A204.1 (cell line): ENCODE data around the gene EPB41.
"Not testable (repeated sequence)": the region's sequence is repeated elsewhere in the genome, so short reads cannot be mapped to it uniquely, and the experiment has no call there.

Experiments
- FAIRE-seq: peaks from 2 replicates; lab custom pipeline; 2012; peaks lifted over from hg19 to GRCh38; lab: Jason Lieb, UNC

Gene EPB41

DNA sequence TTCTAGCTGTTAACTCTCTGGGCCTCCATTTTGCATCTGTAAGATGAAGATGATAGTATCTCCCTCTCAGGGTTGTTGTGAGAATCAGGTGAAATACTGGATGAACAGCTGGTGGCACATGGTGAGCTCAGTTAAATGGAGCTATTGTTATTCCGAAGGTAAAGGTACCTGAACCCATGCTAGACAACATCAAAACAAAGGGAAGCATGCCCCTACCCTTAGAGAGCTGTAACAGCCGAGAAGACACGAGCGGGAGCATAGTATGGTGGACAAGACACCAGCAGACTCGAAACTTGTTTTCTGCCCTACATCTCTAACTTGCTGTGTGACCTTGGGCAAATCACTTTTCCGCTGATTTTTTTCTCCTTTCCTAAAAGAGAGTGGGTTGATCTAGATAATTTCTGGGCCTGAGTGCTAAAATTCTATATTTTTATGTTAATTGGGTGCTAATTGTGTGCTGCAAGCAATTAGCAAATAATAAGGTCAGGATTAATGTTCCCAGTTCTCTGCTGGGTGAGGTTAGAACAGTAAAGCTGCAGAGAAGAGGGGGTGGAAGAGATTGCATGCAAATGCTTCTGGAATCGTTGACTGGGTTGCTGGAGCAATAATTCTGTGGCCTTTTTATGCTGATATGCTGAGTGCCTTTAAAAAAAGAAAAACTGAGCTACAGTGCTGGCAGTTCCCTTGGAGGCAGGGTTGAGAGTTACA, 198.5 kb downstream of the EPB41 start:
- FAIRE-seq = no peak

GRCh38 chr1:29113413-29114117, 199.2 kb downstream of the EPB41 start:
- FAIRE-seq = no peak

- no peak for FAIRE-seq
These were observed 200.3 kb downstream of the EPB41 start for GRCh38 chr1:29114654-29115053.

- no peak for FAIRE-seq
These were observed 203.0 kb downstream of the EPB41 start for GRCh38 chr1:29117381-29117780.

DNA sequence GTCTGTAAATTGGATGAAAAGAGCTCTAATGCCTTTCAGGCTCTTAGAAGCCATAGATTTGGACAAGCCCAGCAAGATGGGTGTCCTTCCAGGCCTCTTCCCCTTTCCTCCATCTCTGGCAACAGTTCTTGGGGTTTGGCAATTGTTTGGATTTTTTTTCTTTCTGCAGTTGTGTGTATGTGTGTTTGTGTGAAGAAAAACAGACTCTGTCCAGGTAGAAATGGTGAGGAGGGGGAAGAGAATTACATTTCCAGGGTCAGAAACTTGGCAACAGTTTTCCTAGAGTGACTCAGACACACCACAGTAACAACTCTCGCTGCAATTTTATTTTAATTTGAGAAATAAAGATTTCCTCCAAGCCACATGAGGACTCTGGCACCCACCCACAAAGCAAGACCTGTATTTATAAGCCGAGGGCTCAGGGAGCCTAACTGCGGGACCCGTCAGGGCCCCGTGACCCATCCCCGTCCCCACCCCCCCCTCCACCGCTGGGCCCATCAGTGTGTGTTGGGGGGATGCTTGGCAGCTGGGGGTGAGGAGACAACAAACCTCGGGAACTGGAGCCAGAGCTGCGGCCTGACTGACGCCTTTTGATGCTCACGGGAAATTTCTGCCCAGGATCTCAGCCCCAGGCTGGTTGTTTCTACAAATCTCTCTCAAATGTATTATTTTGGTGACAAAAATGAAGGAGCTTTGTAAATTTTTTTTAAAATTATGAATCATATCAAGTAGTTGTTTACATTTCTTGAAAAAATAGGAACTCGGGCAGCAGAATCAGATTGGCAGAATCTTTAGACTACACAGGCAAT, 205.0 kb downstream of the EPB41 start:
- FAIRE-seq = no peak

DNA sequence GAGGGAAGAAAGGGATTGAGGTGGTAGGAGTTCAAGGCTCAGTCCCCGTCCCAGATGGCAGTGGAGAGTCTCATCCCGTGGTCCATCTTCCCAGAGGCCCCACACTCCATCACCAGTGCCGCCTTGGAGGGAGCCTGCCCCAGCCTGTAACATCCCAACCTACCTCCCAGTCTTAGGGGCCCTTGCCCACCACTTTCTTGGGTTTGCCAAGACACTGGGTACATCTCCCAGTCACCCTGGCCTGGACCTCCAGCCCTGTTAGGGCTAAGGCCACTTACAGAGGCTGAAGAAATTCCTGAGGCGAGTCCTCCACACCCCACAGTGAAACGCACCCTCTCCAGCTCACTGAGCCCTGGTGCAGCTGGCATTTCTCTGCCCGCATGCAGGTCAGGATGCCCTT, 206.0 kb downstream of the EPB41 start:
- FAIRE-seq = no peak

DNA sequence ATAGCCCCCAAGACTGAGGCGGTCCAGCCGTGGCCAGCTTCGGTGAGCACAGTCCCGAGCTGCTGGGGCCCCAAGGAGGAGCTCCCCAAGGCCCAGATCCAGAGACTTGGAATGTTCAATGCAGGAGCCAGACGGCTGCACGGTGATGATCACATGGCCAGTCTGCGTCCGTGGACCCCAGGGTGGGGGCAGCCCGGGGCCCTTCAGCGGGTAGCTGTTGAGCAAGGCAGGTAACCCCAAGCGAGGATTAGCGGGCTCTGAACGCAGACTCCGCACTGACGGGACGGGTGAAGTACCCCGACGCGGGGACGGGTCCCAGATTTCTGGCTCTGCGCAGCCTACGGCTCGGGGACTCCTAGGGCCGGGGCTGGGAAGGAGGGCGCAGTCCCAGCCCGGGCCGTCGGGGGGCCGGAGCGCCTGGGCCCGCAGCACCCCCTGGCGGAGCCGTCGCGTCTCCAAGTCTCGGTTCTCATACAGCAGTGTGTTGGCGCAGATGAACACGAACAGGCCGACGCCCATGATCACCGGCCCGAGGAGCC, 206.6 kb downstream of the EPB41 start:
- FAIRE-seq = no peak

GRCh38 chr1:29121516-29121935, 207.2 kb downstream of the EPB41 start:
- no peak for FAIRE-seq

- FAIRE-seq = no peak
These were observed 207.7 kb downstream of the EPB41 start for GRCh38 chr1:29121936-29122681.

DNA sequence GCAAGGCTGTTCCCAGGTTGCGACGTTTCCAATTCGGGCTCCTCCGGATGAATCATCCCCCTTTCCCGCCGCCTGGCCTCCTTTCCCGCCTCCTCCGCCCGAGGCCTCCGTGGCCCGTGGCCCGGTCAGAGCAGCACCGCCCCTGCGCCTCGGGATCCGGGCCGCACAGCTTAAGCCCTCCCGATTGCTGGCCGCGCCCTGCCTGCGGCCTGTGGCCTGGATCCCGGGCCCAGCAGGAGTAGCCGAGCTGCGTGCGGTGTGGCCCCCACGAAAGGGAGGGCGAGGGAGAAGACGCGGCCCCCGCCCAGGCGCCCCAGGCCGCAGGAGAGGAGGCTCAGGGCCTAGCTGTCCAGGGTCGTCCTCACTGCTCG, 208.3 kb downstream of the EPB41 start:
- no peak for FAIRE-seq

DNA sequence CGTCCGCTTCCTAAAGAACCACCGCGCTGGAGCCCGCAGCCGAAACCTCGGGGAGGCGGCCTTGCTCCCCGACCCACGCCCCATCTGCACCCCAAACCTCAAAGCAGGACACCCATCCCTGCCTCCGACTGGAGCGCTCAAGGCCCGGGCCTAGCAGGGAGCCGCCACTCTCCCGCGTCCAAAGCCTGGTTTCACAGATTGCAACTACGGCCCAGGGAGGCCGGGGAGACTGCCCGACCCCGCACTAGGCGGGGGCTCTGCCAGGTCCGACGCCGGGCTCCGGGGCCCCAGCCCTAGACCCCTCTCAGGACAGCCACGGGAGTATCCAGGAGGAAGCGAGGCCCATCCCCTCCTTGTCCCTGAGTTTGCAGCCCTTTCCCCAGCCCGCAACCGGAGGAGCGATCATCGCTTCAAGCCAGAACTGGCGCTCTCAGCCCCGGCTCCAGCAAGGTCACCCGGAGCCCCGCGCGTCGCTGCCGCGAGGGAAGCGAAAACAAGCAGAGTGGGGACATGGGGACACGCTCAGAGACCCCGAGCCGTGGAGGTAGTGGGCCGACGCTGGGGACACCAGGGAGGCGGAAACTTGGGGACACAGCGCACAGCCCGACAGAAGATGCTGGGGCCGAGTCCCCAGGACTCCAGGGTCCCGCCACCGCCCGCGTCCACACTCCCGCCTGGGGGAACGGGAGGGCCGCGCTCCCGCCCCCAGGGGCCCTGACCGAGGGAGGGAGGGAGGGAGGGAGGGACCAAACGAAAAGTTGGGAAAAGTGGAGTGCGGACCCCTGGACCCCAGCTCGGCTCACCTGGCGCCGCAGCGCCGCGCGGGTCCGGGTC, 208.9 kb downstream of the EPB41 start:
- no peak for FAIRE-seq

- no peak for FAIRE-seq
These were observed 209.6 kb downstream of the EPB41 start, which contains the start of gene TMEM200B for GRCh38 chr1:29123887-29124365. Gene TMEM200B (minus strand): TSS chr1:29123903. CDS start chr1:29121828, 2,075 bp downstream.

GRCh38 chr1:29124366-29125236, 210.2 kb downstream of the EPB41 start:
- FAIRE-seq = no peak

DNA sequence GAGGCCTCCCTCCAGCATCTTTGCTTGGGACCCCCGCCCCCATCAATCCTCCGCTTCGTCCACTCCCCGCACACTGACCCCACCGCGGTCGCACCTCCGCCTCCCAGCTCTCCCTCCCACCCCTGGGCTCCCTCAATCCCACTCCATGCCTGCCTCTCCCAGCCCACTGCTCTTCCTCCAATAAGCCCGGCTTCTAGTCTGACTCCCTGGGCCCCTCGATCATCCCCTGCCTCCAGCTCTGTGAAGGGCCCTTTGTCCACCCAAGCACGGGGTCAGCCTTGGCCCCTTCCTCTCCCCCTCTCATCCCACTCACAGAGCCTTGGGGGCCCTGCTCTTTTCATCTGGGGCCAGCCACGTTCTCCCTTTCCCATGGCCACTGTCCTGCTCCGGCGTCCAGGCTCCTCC, 210.9 kb downstream of the EPB41 start:
- FAIRE-seq = no peak

DNA sequence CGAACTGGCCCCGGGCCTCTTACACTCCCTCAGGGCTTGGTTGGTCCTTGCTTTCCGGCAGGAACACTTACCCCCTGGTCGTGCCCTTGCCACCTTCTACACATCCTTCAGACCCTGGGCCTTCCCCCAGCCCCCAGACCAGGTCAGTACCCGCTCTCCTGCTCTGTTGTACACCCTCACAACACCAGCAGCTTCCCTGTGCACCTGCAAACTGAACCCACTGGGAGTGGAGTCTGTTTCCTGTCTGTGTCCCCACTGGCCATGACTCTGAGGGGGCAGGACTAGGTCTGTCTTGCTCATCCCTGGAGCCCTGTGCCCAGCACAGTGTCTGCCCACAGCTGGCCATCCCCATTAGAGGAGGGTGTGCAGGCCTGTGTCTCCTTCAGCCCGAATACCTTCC, 211.4 kb downstream of the EPB41 start:
- no peak for FAIRE-seq

DNA sequence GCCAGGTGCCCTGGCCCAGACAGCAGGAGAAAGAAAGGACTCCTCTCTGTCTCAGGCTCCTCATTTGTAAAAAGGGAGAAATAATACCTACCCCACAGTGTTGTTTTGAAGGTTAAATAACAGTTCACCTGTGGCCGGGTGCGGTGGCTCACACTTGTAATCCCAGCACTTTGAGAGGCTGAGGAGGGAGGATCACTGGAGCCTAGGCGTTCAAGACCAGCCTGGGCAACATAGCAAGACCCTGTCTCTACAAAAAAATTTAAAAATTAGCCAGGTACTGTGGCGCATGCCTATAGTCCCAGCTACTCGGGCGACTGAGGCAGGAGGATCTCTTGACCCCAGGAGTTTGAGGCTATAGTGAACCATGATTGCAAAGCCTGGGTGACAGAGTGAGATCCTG, 211.8 kb downstream of the EPB41 start:
- no peak for FAIRE-seq

GRCh38 chr1:29128739-29129138, 214.4 kb downstream of the EPB41 start:
- FAIRE-seq = no peak

DNA sequence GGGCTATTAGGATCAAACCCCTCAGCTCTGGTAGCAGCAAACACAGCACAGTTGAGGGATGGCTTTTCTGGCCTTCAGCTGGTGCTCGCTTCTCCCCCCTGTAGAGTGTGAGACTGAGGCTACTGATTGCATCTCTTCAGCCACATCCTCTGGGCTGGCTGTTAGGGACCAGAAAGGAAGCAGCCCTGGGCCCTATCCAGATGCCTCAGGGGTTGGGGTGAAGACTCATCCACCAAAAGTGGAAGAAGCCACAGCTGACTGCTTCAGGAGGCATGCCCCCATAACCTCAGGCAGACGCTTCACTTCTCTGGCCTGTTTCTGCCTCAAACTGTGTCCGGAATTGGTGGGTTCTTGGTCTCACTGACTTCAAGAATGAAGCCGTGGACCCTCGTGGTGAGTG, 215.5 kb downstream of the EPB41 start:
- no peak for FAIRE-seq

- not testable (repeated sequence) for FAIRE-seq
These were observed 216.7 kb downstream of the EPB41 start for GRCh38 chr1:29131056-29131455.
